Right lobe of liver (tissue), 6 donors: ENCODE results near the gene DNAAF2. TPM values are rescaled to one million over a fixed set of nuclear protein-coding genes. Genes with fewer than 3 reads are reported as not detected.
"Not testable (repeated sequence)": the region's sequence is repeated elsewhere in the genome, so short reads cannot be mapped to it uniquely, and the experiment has no call there.

Experiments
- ATAC-seq, 4 donors: fragments of 200-7000 bp; cut with Tn5 transposase; one replicate each; pipeline ENCODE4 v1.9.1; 2020; ENCODE audit warnings: mild to moderate bottlenecking in 4 of 4, moderate library complexity in 4 of 4
- DNase-seq, 3 donors: peaks; one replicate each; pipeline ENCODE4 v3.0.0-alpha.2; 2020
- H3K27ac ChIP-seq, 3 donors: fragments of 200-600 bp; one replicate each; pipeline ENCODE4 v1.8.0; 2022
- H3K27me3 ChIP-seq, 2 donors: fragments of 200-600 bp; one replicate each; pipeline ENCODE4 v1.8.0; 2022
- H3K36me3 ChIP-seq, 4 donors: fragments of 200-600 bp; sonication (generic) in 1 of 4; one replicate each; pipeline versions ENCODE4 v1.5.1 to v1.8.0; 2017 to 2022; ENCODE audit warnings: control low read depth in 1 of 4
- H3K4me1 ChIP-seq, 4 donors: fragments of 200-600 bp; sonication (generic) in 1 of 4; one replicate each; pipeline versions ENCODE4 v1.5.1 to v1.8.0; 2017 to 2022; ENCODE audit warnings: control low read depth in 1 of 4
- H3K4me3 ChIP-seq, 3 donors: fragments of 200-600 bp; one replicate each; pipeline ENCODE4 v1.8.0; 2022
- H3K9me3 ChIP-seq, 4 donors: fragments of 200-600 bp; sonication (generic) in 1 of 4; one replicate each; pipeline versions ENCODE4 v1.5.1 to v1.8.0; 2017 to 2022; ENCODE audit warnings: control low read depth in 1 of 4
- CTCF ChIP-seq, 4 donors: fragments of 200-600 bp in 3 of 4; fragments of 450-650 bp in 1 of 4; IDR thresholded peaks; one replicate each; pipeline versions ENCODE4 v1.5.1 to v1.8.0; 2016 to 2022; ENCODE audit warnings: antibody characterized with exemption in 4 of 4, mild to moderate bottlenecking in 2 of 4
- POLR2A ChIP-seq: fragments of 450-650 bp; IDR thresholded peaks from one replicate; pipeline ENCODE4 v1.6.1; 2017; ENCODE audit warnings: antibody characterized with exemption, mild to moderate bottlenecking
- WGBS: methylation state at CpG from one replicate; pipeline ENCODE4 v1.1.6; 2018; ENCODE audit warnings: low coverage, low lambda C conversion rate; ENCODE audit not compliant: insufficient coverage; ENCODE audit errors: missing lambda C conversion rate; 5-methylcytosine and 5-hydroxymethylcytosine counted together
- intact Hi-C, 2 donors: fragments of 100-400 bp; cut with DNase I; formaldehyde crosslinking; loops; one replicate each; pipeline versions ENCODE4 v1.11.2 to v1.14.1; 2022
- total RNA-seq, 6 experiments: library from RNA; depleted of rRNA in 2 of 6; stranded (reverse); fragments of >200 nt in 2 of 6; fragmentation: NEBNext Ultra II Directional in 3 of 6; extraction: Animal tissue kit (Norgen Biotek cat#: 25700) in 3 of 6; gene quantifications; one replicate each; pipeline versions ENCODE4 v1.1.0 to v1.2.4, GENCODE V29; 2016 to 2023
- donor health status: DM: no; HTN: yes; CAD: no.
- donor health status: DM: no; HTN: no; CAD: no.
- donor health status: DM: no; HTN: no; CAD: no.
- donor health status: DM: no; HTN: yes; CAD: no.
- donor health status: DM: no; HTN: yes; CAD: no.

The DNAAF2 gene
- total RNA-seq, 6 experiments from 2014 or later, result 2.6 to 9.7 (median 6.0) TPM

DNA sequence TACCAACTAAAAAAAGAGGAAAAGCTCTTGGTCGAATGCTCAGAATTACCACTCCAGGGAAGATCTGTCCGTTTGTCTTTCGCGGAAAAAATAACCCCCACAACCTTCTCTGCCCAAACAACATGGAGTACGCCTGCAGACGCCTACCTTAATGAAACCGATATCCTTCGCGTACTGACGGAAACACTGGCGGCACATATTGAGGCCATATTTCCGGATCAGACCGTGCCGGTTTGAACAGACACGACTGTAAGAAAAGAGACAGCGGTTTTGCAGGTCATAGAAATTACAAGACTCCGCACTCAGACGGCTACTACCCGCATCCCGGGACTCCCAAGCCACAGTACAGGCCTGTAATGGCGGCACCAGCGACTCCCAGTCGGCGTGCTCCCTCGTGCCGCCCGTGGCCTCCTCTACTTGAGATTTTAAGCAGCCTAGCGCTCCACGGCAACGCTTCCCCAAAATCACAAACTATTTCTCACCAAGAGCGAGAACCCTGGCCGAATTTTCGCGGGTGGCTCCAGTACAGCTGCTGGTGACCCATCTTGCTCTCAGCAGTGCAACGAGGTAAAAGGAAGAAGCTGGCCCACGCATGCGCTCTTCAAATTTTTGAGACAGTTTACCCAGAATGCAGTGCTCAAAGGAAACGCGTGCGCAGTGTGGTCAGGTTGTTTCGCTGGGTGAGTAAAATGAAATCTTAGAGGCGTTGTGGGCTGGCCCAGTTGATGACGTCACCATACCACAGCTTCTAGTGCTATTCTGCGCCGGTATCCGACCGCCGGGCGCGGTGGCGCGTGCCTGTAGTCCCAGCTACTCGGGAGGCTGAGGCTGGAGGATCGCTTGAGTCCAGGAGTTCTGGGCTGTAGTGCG lies 49.0 kb downstream of the DNAAF2 start, which contains the start of gene RPS29:
Gene RPS29 (minus strand): TSS at position 578 of the 870 bp plus-strand sequence. CDS start 34 bp downstream, at position 544.
- peak; percentile 89 to 97 (median 94) for ATAC-seq
- peak within 1 kb of the TSS; percentile 83 to 99 (median 95) for H3K4me3 ChIP-seq
- peak; percentile 90 for TF ChIP-seq POLR2A
- no peak for TF ChIP-seq CTCF (IDR thresholded peaks at IDR 0.05)
- H3K27me3 ChIP-seq, result no peaks in the 10 kb centered on the region
- H3K9me3 ChIP-seq, result no peaks in the 10 kb centered on the region
- WGBS, result under 1% methylated on average over 28 of the region's 55 CpGs
- peaks cover 0 to 26% (median 6%) of the 10 kb centered on the region in 4 donors for H3K4me1 ChIP-seq
- peak; percentile 95 to 98 (median 97) for DNase-seq
- peaks cover 0 to 24% (median 8%) of the 10 kb centered on the region in 4 donors for H3K36me3 ChIP-seq
- peak within 1 kb of the TSS; percentile 86 to 91 (median 87) for H3K27ac ChIP-seq
- intact Hi-C loops, result no loop called here

GRCh38 chr14:49584981-49585640 lies 49.9 kb downstream of the DNAAF2 start:
- Histone ChIP-seq H3K4me3 (peak overlapping the region; percentile 83 to 99 (median 95)), H3K4me1 (peaks cover 0 to 26% (median 6%) of the 10 kb centered on the region in 4 donors), H3K27ac (peak overlapping the region; percentile 79 to 91 (median 86)), H3K36me3 (peaks cover 0 to 24% (median 8%) of the 10 kb centered on the region in 4 donors)
- ATAC-seq, DNase-seq, H3K27me3 ChIP-seq, intact Hi-C loops, H3K9me3 ChIP-seq: not testable (repeated sequence)
- 10% methylated on average over 32 of the region's 32 CpGs for whole genome bisulfite sequencing

DNA sequence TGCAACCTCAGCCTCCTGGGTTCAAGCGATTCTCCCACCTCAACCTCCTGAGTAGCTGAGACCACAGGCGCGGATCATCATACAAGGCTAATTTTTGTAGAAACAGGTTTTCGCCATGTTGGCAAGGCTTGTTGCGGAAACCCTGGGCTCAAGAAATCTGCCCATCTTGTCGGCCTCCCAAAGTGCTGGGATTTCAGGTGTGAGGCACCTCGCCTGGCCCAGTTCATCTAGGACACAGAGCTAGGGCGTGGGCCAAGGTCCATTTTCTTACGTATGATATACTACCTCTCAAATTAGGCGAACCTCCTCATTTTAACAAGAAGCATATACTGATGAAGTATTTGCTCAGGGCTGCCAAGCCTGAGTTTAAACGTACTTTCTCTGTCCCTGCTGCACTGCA lies 51.0 kb downstream of the DNAAF2 start:
- H3K27ac ChIP-seq, result no peak overlapping the region
- H3K9me3 ChIP-seq, result no peaks in the 10 kb centered on the region

DNA sequence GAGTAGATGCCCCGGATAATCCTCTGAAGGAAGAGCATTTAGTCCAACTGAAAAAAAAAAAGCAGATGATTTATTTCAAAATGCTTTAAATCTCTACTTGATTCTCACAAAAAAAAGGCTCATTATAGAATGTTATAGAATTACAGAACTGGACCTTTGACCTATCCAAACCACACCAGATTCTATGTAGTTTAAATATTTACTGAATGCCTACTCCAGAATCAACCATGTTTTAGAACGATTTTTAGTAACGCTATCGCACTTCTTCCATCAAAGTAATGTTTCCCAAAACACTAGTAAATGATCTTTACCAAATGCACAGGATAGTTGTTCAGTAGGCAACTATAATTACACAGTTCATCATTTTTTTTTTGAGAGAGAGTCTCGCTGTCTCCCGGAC lies 51.4 kb downstream of the DNAAF2 start:
- peaks cover 0 to 24% (median 8%) of the 10 kb centered on the region in 4 donors for H3K36me3 ChIP-seq
- TF ChIP-seq POLR2A, result no peak
- no peak for TF ChIP-seq CTCF (IDR thresholded peaks at IDR 0.05)
- no peak for DNase-seq
- H3K4me1 ChIP-seq, result peaks cover 0 to 26% (median 6%) of the 10 kb centered on the region in 4 donors
- intact Hi-C loops, result no loop called here
- no peak for ATAC-seq
- H3K9me3 ChIP-seq, result no peaks in the 10 kb centered on the region
- 87% methylated on average over 6 of the region's 6 CpGs for WGBS
- H3K27ac ChIP-seq, result no peak overlapping the region
- H3K27me3 ChIP-seq, result no peaks in the 10 kb centered on the region
- H3K4me3 ChIP-seq, result no peak overlapping the region

More for the DNA sequence above, 51.0 kb downstream of the DNAAF2 start:
- intact Hi-C loops, result no loop called here
- ATAC-seq (no peak), DNase-seq (no peak)
- whole genome bisulfite sequencing, result 58% methylated on average over 8 of the region's 11 CpGs
- Histone ChIP-seq H3K4me1 (peaks cover 0 to 26% (median 6%) of the 10 kb centered on the region in 4 donors), H3K36me3 (peaks cover 0 to 24% (median 8%) of the 10 kb centered on the region in 4 donors), H3K4me3 (no peak overlapping the region), H3K27me3 (no peaks in the 10 kb centered on the region)
- TF ChIP-seq POLR2A, result no peak

- DNase-seq (no peak), ATAC-seq (no peak)
- Histone ChIP-seq H3K4me1 (peaks cover 0 to 26% (median 6%) of the 10 kb centered on the region in 4 donors), H3K9me3 (no peaks in the 10 kb centered on the region), H3K4me3 (no peak overlapping the region), H3K36me3 (peaks cover 0 to 30% (median 8%) of the 10 kb centered on the region in 4 donors), H3K27ac (no peak overlapping the region), H3K27me3 (no peaks in the 10 kb centered on the region)
- peak; percentile 11 for TF ChIP-seq POLR2A
- TF ChIP-seq CTCF (IDR thresholded peaks at IDR 0.05), result no peak
- WGBS, result 90% methylated on average over 4 of the region's 4 CpGs
- intact Hi-C loops, result no loop called here
Observed at GRCh38 chr14:49582113-49582977, 52.7 kb downstream of the DNAAF2 start.
